ENCODE data around the gene VOPP1.

Gene VOPP1

DNA sequence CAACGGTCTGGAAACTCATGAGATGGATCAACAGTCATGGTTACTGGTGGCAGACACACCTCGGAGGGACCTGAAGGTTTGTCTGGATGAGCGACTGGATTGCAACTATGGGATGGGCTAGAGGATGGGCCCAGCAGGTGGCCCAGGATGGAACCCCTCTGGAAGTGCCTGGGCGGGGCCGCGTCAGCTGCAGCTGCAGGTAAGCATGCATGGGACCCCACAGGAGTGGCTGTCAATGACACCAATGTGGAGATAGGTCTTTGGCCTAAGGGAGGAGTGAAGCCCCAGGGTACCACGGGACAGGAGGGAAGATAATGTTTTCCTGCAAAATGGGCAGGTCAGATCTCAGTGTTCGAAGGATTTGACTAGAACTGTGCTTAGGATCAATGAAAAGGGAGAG lies 103.8 kb downstream of the VOPP1 start:
- no peak for DNase-seq (ENCODE audit: low read depth in 2 of 2)

DNA sequence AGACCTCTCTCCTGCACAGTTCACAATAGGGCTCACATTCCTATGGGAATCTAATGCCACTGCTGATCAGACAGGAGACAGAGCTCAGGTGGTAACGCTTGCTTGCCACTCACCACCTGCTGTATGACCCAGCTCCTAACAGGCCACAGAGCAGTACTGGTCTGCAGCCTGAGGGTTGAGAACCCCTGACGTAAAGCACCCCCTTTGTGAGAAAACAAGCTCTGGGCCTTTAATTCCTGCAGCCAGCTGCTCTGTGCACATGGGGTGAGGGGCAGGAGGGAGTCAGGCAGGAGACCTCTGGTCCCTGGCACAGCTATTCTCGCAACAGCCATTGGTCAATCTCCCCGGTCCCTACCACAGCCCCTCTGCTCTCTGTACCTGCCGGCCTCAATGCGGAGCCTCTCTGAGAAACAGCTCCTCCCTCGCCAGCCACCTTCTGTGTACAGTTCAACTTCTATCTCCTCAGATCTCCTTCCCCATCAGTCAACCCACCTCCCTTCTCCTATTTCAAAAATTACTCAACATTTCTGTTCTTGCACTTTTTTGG lies 105.2 kb downstream of the VOPP1 start:
- no peak for DNase-seq (ENCODE audit: low read depth in 2 of 2)

DNA sequence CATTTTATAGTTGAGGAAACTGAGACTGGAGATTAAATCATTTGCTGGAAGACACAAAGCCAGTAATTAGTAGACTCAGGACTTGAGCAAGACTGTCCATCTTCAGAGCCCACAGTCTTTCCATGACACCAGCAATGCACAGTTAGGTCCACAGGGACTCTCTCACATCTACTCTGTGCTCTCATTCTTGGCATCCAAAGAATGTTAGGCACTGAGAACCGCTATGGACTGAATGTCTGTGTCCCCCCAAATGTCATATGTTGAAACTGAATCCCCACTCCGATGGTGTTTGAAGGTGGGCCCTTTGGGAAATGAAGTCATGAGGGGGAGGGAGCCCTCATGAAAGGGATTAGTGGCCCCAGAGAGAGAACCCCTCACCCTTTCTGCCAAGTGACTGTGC lies 106.6 kb downstream of the VOPP1 start:
- no peak for DNase-seq (ENCODE audit: low read depth in 2 of 2)

DNA sequence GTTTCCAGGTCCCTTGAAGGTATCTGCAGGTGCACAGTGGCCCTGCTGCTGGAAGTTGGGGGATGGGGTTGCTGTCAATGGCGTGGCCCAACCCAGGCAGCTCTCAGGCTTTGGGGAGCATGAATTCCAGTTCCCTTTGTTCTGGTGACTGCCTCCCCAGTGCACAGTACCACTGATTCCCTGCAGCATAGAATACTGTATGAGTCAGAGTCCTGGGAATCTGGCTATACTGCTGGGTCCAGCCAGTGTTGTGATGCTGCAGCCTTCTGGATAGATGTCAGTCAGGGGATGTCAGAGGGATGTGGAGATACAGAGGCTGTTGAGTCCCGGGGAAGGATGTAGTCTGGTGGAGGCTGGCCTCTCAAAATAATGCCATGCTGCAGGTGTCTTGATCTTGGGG lies 107.9 kb downstream of the VOPP1 start:
- no peak for DNase-seq (ENCODE audit: low read depth in 2 of 2)

DNA sequence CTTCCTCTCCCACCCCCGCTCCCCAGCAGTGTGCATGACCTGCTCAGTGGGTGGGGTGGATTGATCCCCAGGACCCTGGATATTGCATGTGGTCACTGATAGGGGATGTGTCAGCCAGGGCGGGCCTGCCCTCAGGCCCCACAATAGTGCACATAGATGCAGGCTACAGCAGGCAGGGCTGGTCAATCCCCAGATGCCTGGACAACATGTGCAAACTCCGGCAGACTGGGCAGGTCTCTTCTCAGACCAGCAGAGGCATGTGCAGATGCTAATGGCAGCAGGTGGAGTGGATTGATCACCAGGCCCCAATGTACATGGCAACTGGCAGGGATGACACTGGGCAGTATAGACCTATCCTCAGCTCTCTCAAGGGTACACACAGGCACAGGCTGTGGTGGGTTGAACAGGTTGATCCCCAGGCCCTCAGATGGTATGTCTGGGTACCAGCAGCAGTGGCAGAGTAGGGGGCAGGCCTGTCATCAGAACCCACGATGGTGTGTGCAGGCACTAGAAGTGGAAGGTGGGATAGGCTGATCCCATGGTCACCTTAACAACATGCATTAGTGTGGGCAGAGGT lies 108.5 kb downstream of the VOPP1 start:
- no peak for DNase-seq (ENCODE audit: low read depth in 2 of 2)

DNA sequence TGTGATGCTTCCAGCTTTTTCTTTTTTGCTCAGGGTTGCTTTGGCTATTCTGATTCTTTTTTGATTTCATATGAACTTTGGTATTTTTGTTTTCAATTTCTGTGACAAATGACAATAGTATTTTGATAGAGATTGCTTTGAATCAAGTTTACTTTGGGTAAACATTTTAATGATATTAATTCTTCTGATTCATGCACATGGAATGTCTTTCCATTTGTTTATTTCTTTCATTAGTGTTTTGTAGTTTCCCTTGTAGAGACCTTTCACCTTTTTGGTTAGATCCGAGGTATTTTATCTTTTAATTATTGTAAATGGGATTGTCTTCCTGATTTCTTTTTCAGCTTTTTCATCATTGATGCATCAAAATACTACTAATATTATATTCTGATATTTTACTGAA lies 114.0 kb downstream of the VOPP1 start:
- no peak for DNase-seq (ENCODE audit: low read depth in 2 of 2)

DNA sequence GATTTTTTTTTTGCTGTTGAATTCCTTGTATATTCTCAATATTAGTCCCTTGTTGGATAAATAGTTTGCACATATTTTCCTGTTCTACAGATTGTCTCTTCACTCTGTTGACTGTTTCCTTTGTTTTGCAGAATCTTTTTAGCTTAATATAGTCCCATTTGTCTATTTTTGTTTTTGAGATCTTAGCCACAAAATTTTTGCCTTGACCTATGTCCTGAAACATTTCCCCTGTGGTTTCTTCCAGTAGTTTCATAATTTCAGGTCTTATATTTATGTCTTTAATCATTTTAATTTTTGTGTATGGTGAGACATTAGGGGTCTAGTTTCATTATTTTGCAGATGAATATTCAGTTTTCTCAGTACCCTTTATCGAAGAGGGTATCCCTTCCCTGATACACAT lies 114.5 kb downstream of the VOPP1 start:
- DNase-seq (ENCODE audit: low read depth in 2 of 2), result no peak

DNA sequence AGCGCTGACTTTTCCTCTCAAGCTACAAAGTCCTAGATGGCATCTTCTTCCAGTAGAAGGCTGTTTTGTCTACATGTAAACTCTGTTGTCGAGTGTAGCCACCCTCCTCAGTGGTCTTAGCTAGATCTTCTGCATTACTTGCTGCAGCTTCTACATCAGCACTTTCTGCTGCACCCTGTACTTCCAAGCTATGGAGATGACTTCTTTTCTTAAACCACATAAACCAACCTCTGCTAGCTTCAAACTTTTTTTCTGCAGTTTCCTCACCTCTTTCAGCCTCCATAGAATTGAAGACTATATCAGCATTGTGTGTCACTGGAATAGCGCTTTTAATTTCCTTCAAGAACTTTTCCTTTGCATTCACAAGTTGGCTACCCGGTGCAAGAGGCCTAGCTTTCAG lies 119.3 kb downstream of the VOPP1 start:
- DNase-seq (ENCODE audit: low read depth in 2 of 2), result no peak

DNA sequence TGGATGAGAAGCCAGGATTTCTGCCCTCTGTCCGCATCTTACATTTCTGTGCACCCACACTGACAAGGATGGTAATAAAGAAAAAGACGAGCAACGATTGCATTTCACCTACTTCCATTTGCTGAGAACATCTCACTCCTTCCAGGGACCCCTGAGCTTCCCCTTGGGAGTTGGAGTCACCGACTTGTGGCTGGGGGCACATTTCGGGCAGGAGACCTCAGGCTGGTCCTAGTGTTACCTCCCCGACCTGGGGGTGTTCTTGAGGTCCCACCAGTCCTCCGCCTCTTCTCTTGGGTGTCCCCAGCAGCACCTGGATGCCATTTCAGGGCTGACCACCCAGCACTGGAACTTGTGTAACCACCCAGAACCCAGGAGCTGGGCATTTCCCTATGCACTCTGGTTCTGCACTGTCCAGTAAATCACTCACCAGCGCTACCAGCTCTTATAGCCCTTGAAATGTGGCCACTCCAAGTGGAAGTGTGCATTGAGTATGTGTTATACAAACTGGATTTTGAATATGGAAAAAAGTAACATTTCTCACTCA lies 122.2 kb downstream of the VOPP1 start:
- DNase-seq (ENCODE audit: low read depth in 2 of 2), result no peak

DNA sequence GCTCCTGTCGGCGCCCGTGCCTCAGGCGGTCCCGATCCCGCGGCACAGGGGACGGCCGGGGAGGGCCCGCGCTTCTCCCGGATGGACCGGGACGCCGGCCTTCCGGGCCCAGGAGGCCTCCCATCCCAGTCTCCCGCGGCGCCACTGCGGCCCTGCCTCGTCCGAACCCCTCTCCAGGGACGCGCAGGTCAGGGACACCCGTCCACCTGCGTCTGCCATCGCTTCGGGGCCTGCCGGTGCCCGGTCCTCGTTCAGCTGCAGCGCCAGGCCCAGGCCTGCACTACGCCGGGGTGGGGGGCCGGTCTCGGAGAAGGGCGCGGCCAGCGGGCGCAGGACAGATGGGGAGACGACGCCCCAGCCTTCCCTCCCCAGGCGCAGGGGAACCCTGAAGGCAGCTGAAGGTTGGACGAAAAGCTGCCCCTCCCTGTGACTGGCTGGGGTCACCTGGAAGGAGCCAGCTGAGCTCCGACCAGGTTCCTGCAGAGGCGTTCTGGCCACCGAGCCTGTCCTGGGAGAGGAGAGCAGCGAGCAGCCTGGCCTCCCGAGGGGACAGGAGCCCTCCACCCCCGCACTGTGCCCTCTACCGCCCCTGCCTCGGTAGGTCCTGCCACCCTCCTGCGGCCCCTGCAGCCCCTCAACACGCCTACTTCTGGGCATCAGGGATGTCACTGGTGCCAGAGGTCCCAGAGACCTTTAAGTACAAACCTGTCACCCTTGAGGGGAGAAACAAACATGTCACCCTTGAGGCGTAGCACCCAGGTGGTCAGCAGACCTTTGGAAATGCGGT lies 122.9 kb downstream of the VOPP1 start:
- no peak for DNase-seq (ENCODE audit: low read depth in 2 of 2)

DNA sequence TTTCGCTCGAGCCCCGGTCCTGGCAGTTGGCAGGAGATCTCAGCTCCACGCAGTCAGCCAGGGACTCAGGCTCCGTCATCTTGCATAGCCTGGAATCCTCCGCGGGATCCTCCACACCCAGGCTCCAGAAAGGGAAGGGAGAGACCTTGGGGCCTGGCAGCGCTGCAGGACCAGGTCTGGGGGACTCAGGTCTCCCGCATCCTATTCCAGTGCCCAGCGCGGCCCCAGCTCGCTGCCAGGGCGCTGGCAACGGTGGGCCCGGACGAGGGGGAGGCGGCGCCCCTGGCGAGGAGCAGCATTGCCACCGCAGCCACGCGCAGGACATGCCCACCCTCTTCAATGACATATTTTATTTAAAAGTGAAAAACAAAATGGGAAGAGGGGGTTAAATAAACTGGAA lies 123.8 kb downstream of the VOPP1 start:
- DNase-seq (ENCODE audit: low read depth in 2 of 2), result no peak

DNA sequence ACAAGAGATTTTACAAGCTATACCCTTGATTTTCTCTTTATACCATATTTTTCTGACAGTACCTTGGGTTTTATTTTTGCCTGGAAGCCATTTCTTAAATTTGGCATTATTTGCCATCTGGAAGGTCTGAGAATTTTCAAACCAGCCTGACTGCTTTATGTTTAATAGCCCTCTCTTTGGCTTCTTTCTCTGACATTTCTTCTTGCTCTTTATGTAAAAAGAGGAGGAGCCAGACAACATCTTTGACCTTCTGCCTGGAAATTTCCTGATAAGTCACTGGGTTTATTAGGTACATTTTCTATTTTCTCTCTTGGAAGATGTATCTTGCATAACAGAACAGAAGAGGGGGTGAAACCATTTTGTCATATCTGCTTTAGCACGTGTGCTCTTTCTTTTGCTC lies 127.5 kb downstream of the VOPP1 start:
- no peak for DNase-seq (ENCODE audit: low read depth in 2 of 2)

DNA sequence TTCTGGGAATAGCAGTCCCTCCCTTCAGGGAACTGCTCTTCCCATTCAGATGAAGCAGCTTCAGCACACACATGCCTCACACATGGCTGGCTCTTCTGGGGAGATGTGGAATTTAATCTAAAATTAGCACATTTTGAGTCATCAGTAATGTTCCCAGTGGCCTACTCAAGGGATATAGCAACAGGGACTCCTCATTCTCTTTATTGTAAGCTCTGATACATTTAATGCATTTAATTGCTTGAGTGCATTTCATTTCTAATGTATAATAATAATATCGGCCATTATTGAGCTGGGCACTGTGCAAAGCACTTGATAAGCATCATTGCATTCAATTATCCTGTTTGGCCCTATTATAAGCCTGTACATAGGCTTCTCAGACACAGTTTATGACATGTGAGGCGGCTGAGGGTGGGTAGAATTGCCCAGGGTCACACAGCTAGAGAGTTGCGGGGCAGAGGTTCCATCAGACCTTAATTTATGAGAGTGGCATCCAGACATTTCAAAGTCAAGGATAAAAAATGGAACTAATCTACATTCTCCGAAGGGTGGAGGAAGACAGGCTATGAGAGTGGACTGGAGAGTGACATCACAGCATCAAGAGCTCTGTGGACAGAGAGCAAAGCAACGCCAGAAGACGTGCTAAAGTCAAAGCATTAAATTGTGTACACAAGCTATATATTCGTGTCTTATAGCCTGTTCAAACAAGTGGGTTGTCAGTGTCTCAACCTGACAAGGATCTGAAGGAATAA lies 130.4 kb downstream of the VOPP1 start:
- DNase-seq (ENCODE audit: low read depth in 2 of 2), result no peak

DNA sequence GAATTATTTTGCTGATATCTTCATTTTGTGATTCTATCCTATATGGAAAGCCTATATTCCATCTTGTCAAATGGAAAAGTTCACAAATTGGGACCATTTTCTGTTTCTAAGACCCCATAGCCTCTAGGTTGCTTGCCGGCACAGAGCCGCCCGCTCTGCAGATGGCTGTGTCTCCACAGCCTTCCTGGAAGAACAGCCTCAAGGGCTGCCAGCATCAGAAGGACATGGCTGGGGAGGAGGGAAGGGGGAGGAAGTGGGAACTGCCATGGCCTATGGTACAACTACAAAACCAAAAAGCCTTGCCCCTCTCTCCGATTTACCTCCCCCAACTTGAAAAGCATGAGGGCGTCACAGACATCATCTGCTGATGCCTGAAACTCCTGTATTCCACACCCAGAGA lies 131.3 kb downstream of the VOPP1 start:
- DNase-seq (ENCODE audit: low read depth in 2 of 2), result no peak

DNA sequence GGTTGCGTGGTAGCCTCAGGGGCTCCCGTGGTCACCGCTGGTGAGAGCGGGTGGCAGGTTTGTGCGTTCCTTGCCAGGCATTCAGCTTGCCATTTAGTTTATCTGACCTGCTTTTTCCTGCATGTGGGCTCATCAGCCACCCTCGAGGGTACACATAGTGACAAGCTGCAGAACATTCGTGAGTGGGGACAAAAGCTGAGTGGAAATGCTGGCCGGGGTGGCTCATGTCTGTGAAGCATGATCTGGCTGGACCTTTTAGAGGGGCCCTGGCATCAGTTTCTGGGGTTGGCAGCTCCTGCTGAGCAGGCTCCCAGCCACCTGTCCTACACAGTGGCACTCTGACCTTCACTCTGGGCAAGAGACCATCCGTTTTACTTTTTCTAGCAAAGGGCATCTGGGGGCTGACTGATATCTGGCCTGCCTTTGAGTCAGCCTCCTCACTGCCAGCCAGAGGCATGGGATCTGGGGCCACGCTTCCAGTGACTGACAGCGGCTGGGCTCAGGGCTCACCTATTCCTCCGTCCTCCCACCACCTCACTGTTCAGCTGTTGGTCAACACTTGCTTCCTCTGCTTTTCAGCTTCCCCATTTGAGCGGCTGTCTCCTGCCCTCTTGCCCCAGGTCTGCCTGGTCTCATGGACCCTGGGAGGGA lies 132.1 kb downstream of the VOPP1 start:
- DNase-seq (ENCODE audit: low read depth in 2 of 2), result no peak

DNA sequence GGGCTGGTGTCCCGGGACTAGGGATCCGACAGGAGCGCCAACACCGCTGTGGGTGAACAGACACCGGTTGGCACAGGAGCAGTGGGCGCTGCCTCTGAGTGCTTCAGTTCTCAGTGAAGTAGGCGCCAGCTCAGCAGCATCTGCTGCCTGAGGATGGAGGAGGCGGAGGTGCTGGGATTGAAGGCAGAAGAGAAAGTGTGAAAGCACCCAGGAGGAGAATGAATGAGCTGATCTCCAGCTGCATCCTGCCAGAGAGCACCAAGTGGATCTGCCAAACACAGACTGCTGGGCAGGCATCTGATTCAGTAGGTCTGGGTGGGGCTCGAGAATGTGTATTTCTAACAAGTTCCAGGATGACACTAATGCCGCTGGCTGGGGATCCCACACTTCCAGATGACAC lies 132.7 kb downstream of the VOPP1 start:
- DNase-seq (ENCODE audit: low read depth in 2 of 2), result no peak

DNA sequence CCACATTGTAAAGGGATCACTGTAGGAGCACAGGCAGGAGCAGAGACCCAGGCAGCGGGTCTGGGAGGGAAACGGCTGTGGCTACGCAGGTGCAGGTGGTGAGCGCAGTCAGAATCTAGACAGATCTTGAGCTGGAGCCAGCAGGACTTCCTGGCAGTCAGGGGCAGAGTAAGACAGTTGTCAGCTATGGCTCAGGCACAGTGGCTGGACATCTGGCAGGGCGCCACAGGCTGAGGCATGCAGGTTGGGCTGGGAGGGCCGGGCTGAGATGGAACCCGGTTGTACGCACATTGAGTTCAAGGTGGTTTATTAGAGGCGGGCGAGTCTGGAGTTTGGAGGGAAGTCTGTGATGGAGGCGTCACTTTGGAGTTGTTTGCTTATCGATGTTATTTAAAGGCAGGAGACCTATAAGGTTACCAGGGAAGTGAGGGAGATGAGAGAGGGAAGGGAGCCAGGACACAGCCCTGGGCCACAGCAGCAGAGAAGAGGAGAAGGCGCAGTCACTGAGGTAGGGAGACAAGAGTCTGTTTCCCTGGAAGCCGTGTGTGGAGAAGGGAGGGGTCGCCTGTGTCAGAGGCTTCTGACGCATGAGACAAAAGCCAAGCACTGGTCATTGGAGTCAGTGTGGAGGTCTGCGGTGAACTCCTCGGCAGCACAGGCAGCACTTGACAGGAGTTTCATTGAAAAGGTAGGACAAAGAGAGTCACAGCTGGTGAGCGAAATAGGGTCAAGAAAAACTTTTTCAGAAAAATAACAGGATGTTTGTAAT lies 133.4 kb downstream of the VOPP1 start:
- DNase-seq (ENCODE audit: low read depth in 2 of 2), result no peak

DNA sequence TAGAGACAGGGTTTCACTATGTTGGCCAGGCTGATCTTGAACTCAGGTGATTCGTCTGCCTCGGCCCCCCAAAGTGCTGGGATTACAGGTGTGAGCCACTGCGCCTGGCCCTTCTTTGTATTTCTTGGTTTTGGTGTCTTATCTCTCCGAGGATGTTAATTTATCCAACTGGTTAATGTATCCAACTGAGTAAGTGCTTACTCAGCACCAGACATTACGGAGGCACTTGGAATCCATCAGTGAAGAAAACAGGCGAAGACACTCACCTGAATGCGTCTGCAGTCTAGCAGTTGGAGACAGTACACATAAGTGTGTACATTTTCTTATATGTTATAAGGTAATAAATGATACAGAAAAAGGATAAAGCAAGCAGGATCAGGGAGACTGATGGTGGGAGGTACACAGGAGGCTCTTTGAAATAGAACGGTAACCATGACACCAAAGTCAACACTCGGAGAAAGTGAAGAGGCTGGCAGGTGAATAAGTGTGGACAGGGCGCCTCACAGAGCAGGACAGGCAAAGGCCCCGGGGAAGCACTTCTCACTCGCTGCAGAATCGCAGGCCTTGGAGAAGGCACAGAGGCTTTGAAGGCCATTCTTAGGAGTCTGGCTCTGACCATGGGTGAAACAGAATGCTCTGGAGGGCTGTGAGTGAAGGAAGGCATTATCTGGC lies 134.1 kb downstream of the VOPP1 start:
- DNase-seq (ENCODE audit: low read depth in 2 of 2), result no peak

DNA sequence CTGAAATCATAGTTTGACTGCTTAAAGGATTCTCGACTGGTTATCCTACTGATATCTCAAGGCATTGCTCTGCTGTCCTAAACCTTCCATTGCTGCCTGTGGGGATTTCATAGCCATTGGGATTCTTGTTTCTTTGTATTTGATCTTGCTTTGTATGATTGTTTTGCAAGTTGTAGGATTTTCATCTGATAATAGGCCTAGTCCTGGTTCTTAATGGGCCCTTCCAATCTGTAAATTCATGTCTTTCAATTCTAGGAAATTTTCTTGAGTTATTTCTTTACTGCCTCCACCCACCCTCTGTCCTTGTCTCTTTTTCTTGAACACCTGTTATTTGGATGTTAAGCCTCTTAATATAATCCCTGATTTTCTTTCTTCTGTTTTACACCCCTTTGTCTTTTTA lies 134.9 kb downstream of the VOPP1 start:
- no peak for DNase-seq (ENCODE audit: low read depth in 2 of 2)

DNA sequence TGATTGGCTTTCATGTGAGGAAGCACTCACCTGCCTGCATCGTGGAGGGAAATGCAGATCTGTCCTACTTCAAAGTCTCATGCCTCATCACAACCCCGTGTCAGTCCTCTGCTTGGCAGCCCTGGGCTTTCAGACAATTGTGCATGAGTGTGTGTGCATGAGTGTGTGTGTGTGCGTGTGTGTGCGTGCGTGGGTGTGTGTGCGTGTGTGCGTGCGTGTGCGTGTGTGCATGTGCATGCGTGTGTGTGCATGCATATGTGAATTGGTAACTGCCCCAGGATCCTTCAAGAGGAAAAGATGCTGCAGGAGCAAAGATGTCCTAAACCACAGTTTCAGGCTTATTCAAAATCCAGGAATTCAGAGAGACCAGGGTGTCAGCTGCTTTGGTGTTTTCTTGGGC lies 135.8 kb downstream of the VOPP1 start:
- no peak for DNase-seq (ENCODE audit: low read depth in 2 of 2)

DNA sequence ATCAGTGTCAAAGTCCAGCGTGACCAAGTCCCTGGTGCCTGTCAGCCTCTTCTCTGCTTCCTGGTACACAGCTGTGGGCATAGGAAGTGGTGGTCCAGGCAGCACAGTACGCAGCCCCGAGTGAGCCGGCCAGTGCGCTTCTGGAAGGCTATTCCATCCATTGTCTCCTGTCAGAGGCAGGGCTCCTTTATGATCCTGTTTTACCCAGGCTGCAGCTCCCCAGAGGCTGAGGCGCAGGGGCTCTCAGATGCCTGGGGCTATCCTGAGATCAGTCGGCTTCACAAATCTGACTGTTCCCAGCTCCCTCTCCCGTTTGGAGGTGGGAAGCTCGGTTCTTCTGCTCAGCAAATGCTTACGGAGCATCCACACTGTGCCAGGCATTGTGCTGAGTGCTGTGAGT lies 136.8 kb downstream of the VOPP1 start:
- DNase-seq (ENCODE audit: low read depth in 2 of 2), result no peak
